HG03039 (cell line): ENCODE results near the gene PABPN1.
"Not testable (repeated sequence)": the region's sequence is repeated elsewhere in the genome, so short reads cannot be mapped to it uniquely, and the experiment has no call there.

Source experiments
- ATAC-seq: cut with Tn5 transposase; IDR thresholded peaks from one replicate; pipeline ENCODE4 v1.9.1; 2021; ENCODE audit warnings: mild to moderate bottlenecking, moderate library complexity; ENCODE audit not compliant: unreplicated experiment

PABPN1 gene

GRCh38 chr14:23320584-23321571 is at the start of gene PABPN1:
PABPN1 (plus strand) TSS chr14:23321457; CDS start chr14:23321470, 13 bp downstream.
- peak; percentile 88 for ATAC-seq

- ATAC-seq, result no peak
Observed at GRCh38 chr14:23275412-23275811, 45.8 kb upstream of the PABPN1 start.

GRCh38 chr14:23277189-23277588 is 44.1 kb upstream of the PABPN1 start:
- no peak for ATAC-seq

- ATAC-seq, result not testable (repeated sequence)
Observed at GRCh38 chr14:23277928-23278327, 43.3 kb upstream of the PABPN1 start.

GRCh38 chr14:23281247-23281646 is 40.0 kb upstream of the PABPN1 start:
- ATAC-seq, result no peak

GRCh38 chr14:23284654-23285529 is 36.4 kb upstream of the PABPN1 start:
- no peak for ATAC-seq

GRCh38 chr14:23285530-23286019 is 35.7 kb upstream of the PABPN1 start:
- peak; percentile 14 for ATAC-seq

- ATAC-seq, result peak; percentile 97
Observed at GRCh38 chr14:23286020-23286901, 35.0 kb upstream of the PABPN1 start, which contains the start of gene HOMEZ. HOMEZ (minus strand) TSS chr14:23286132; CDS start chr14:23285952, 180 bp downstream.

GRCh38 chr14:23286902-23287479 is 34.3 kb upstream of the PABPN1 start:
- no peak for ATAC-seq

GRCh38 chr14:23294734-23295561 is 26.3 kb upstream of the PABPN1 start:
- ATAC-seq, result no peak

- no peak for ATAC-seq
Observed at GRCh38 chr14:23296012-23296777, 25.1 kb upstream of the PABPN1 start.

- no peak for ATAC-seq
Observed at GRCh38 chr14:23297096-23297495, 24.2 kb upstream of the PABPN1 start.

GRCh38 chr14:23297611-23298277 is 23.5 kb upstream of the PABPN1 start:
- ATAC-seq, result no peak

GRCh38 chr14:23299211-23299957 is 21.9 kb upstream of the PABPN1 start:
- no peak for ATAC-seq

- ATAC-seq, result no peak
Observed at GRCh38 chr14:23299986-23300686, 21.1 kb upstream of the PABPN1 start.

- ATAC-seq, result no peak
Observed at GRCh38 chr14:23300687-23301223, 20.5 kb upstream of the PABPN1 start.
